ENCODE results near the gene AKAP9.
"Not testable (repeated sequence)": the region's sequence is repeated elsewhere in the genome, so short reads cannot be mapped to it uniquely, and the experiment has no call there.

Gene AKAP9

DNA sequence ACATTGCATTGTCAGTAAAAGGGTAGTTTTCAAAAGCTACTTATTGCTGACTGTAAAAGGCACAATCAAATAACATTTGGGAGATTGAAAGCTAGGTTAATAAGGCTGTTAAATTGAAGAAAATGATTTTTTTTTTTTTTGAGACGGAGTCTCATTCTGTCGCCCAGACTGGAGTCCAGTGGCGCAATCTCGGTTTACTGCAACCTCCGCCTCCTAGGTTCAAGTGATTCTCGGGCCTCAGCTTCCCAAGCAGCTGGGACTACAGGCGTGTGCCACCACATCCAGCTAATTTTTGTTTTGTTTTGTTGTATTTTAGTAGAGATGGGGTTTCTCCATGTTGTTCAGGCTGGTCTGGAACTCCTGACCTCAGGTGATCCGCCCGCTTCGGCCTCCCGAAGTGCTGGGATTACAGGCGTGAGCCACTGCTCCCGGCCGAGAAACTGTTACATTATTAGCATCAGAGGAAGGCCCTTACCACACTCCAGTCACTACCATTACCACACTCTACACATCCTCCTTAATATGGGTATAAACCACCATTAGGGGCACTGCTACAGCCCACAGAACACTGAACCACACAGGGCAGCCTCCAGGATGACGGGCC lies 192.6 kb downstream of the AKAP9 start:
- no peak for DNase-seq (ENCODE audit: low read depth in 1 of 2, low spot score in 1 of 2)

DNA sequence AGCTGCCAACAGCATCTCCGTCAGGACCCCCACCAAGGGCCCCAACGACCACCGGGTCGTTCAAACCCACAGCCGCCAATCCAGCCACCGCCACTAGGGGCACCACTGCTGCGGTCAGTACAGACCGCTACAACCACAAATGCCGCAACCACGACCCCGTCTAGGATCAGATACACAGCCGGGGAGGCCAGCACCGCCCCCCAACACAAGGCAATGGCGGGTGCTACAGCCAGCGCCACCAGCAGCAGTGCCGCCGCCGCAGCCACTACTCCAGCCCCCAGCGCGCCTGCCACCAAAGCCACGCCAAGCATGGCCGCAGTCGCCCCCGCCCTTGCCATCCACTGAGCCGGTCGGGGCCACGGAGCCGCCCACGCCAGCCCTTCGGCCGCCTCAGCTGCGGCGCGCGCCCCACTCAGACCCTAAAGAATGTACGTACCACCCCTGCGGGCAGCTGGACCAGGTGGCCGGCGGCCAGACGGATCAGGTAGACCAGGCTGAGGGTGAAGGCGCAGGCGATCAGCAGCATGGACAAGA lies 193.1 kb downstream of the AKAP9 start:
- DNase-seq (ENCODE audit: low read depth in 1 of 2, low spot score in 1 of 2): peak; percentile 27 to 31

DNA sequence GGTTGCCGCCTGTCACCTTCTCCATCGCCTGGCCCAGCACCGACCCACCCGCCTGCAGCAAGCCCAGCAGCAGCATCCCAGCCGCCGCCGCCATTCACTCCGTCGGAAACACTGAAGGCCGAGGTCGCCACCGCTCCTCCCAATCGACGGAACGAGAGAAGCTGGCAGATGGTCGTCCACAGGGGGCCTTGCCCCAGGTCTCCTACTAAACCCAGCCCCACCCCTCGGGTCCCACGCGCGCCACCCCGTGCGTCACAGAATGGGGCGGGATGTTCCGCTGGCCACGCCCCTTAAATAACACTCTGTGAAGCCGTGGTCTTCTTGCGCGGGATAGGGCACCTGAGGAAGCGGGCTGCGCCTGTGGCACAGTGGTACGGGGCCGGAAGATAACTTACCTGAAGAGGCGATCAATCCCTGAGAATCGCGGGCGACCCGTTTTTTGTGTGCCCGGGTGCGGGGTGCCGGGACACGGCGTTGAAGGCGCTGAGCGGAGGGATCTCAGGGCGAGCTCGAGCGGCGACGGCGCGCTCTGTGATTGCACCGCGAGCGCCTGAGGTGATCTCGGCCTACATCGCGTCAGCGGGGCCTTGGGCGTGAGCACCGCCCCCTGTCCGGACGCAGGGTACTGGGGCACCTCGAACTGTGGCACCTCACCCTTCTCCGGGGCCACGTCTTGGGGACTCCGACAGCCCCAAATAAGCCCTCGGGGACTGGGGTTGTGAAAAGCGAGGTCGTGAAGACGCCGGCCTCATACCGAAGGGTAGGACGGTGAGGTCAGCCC lies 193.8 kb downstream of the AKAP9 start, which contains the start of gene CYP51A1:
TSS of gene CYP51A1 (minus strand) at position 207 of the 781 bp plus-strand sequence. CDS start at position 94, 113 bp downstream.
- DNase-seq (ENCODE audit: low read depth in 1 of 2, low spot score in 1 of 2): peak; percentile 82 to 89

DNA sequence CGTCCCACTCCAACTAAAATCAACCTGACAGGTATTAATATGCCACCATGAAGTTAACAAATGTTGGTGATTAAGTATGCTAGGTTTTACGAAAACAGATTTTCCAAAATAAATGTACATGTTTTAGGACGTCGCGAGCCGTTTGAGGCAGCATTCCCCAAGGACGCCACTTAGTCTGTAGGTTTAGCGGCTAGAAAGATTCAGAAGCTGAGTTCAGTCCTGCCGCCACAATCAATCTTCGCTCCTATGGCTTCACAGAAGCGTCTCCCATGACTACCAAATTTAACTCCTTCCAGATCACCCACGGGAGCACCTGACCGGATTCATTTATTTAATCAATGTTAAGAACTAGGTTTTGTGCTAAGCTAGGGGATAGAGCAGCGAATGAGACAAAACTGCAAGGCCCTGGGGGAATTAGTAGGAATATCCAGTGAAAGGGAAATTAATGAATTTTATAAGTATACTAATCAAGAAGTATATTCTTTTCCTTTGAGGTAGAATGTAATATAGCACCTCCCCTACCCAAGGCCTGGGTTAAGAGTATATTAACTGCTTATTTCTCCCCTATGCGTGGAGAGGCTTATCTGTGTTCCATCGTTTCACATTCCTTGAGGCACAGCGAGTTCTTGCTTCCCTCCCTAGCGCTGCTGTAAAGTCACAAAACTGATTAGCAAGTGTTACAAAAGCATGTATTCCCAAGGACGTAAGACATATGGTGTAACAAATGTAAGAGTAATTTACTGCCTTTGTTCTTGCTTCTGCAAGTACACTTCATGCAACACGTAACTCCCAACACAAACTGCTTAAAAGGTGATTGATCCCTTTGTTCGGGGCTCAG lies 194.6 kb downstream of the AKAP9 start:
- DNase-seq (ENCODE audit: low read depth in 1 of 2, low spot score in 1 of 2): no peak

DNA sequence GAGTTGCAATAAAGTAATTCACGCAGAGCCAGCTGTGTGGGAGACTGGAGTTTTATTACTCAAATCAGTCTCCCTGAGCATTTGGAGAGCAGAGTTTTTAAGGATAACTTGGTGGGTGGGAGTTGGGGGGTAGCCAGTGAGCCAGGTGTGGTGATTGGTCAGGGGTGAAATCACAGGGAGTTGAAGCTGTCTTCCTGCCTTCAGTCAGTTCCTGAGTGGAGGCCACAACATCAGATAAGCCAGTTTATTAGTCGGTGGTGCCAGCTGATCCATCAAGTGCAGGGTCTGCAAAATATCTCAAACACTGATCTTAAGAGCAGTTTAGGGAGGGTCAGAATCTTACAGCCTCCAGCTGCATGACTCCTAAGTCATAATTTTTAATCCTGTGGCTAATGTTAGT lies 196.9 kb downstream of the AKAP9 start:
- no peak for DNase-seq (ENCODE audit: low read depth in 1 of 2, low spot score in 1 of 2)

DNA sequence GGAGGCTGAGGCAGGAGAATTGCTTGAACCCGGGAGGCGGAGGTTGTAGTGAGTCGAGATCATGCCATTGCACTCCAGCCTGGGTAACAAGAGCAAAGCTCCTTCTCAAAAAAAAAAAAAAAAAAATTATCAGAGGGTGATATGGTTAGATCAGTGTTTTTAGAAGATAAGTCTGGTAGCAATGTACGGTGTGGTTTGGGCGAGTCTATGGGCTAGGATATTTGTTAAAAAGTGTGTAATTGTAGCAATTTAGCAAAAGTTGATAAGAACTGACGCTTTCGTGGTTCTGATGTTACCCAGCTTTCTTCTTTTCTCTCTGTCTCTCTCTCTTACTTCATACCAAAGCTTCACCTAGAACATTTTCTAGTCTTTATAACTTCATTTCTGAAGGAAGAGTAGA lies 200.5 kb downstream of the AKAP9 start:
- no peak for DNase-seq (ENCODE audit: low read depth in 1 of 2, low spot score in 1 of 2)

DNA sequence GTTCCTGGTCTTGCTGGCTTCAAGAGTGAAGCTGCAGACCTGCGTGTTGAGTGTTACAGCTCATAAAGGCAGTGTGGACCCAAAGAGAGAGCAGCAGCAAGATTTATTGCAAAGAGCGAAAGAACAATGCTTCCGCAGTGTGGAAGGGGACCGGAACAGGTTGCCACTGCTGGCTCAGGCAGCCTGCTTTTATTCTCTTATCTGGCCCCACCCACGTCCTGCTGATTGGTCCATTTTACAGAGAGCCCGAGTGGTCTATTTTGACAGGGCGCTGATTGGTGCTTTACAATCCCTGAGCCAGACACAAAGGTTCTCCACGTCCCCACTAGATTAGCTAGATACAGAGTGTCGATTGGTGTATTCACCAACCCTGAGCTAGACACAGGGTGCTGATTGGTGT lies 202.1 kb downstream of the AKAP9 start:
- DNase-seq (ENCODE audit: low read depth in 1 of 2, low spot score in 1 of 2): not testable (repeated sequence)

DNA sequence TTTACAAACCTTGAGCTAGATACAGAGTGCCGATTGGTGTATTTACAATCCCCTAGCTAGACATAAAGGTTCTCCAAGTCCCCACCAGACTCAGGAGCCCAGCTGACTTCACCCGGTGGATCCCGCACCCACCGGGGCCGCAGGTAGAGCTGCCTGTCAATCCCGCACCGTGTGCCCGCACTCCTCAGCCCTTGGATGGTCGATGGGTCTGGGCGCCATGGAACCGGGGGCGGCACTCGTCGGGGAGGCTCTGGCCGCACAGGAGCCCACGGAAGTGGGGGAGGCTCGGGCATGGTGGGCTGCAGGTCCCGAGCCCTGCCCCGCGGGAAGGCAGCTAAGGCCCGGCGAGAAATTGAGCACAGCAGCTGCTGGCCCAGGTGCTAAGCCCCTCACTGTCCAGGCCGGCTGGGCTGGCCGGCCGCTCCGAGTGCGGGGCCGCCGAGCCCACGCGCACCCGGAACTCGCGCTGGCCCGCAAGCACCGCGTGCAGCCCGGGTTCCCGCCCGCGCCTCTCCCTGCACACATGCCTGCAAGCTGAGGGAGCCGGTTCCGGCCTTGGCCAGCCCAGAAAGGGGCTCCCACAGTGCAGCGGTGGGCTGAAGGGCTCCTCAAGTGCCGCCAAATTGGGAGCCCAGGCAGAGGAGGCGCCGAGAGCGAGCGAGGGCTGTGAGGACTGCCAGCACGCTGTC lies 202.7 kb downstream of the AKAP9 start:
- DNase-seq (ENCODE audit: low read depth in 1 of 2, low spot score in 1 of 2): not testable (repeated sequence)

DNA sequence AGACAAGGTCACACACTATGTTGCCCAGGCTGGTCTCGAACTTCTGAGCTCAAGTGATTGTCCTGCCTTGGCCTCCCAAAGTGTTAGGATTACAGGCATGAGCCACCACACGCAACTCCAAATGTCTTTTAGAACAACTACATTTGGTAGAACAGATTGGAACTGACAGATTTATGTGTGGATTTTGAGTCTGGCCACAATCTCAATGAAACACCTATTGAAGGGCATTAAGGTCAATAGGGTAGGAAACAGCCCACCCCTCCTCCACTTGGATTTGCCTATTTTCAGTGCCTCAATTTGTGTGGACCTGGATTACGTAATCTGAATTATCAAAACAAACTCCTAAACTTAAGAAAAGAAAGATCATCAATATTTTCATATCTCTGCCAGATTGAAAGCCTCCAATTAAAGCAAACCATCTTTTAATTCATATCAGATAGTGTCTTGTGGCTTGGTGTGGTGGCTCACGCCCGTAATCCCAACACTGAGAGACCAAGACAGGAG lies 209.1 kb downstream of the AKAP9 start:
- no peak for DNase-seq (ENCODE audit: low read depth in 1 of 2, low spot score in 1 of 2)

DNA sequence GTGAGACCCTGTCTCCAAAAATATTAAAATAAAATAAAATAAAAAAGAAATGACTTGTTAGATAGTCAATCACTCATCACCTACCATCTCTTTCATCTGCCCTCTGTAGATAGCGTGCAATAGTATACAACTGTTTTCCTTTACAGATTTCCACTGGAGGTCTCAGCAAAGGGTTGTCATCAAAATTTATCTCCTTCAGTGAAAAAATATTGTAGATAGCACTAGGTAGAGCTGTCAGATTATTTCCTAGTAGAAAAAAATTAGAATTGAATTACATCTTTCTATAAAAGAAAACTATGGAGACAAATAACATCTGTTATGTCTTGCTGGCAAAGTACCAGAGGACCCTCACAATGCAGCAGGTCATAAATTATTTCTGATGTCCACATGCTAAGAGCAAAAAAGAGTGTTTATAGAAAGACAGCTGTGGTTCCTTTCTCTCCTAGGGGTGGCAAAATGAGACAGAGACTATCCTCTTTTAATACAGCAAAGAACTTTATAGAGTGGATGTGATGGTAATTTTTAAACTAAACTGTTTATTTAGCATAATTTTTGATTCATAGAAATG lies 209.9 kb downstream of the AKAP9 start:
- DNase-seq (ENCODE audit: low read depth in 1 of 2, low spot score in 1 of 2): no peak

DNA sequence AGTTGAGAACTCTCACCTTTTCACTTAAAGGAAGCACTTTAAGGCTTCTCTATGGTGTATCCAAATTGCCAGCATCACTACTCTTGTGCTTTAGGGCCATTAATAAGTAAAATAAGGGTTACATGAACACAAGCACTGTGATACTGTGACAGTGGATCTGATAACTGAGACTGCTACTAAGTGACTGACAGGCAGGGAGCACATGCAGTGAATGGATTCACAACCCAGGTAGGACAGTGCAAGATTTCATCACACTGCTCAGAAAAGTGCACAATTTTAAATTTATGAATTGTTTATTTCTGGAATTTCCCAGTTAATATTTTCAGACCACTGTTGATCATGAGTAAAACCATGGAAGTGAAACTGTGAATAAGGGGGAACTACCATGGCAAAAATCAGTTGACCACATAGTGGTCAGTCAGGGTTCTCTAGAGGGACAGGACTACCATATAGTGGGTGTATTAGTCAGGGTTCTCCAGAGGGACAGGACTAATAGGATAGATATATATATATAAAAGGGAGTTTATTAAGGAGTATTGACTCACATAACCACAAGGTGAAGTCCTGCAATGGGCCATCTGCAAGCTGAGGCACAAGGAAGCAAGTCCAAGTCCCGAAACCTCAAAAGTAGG lies 214.6 kb downstream of the AKAP9 start:
- no peak for DNase-seq (ENCODE audit: low read depth in 1 of 2, low spot score in 1 of 2)

DNA sequence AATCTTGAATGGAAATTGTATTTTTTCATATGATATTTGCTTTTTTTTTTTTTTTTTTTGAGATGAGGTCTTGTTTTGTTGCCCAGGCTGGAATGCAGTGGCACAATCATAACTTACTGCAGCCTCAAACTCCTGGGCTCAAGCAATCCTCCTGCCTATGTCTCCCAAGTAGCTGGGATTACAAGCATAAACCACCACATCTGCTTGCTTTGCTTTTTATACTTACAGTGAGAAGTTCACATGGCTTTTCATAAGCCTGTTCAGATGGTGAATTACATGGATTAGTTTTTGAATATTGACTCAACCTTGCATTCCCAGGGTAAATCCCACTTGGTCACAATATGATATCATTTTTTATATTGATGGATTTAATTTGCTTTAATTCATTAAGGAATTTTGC lies 216.3 kb downstream of the AKAP9 start:
- DNase-seq (ENCODE audit: low read depth in 1 of 2, low spot score in 1 of 2): no peak

DNA sequence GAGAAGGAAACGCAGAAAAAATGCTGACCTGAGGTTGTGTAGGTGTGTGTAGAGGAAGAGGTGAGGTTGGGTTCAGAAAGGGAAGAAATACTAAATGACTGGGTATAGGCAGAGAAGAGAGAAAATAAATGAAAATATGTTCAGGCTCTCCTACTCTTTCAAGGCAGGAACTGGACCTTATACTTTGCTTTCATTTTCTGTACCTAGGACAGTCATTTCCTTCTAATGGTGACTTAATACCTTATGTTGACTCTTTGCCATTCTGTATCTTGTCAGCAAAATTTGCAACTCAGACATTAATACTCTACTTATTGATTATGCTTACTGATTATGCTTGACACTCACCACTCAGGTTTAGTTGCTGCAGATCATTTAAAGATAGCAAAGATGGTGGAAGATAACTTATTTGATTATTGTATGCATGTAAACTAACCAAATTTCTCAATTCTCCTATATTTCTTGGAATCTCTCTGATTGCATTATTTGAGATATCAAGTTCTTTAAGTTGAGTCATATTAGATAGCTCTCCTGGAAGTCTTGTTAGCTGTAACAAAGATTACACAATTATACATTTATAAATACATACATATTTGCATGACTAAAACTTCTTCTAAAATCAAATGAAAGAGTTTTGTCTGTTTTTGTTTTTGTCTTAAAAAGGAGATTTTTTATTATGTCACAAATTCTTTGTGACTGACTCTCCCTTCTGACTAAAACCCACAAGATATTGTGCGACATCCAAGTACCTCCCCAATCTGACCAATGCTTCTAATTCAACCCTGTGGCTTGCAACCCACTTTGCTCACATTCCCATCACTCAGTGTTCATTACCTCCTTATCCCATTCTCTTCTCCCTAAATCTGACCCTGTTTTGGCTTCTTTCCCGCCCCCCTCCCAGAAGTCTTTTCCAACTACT lies 218.3 kb downstream of the AKAP9 start:
- DNase-seq (ENCODE audit: low read depth in 1 of 2, low spot score in 1 of 2): no peak

All from stimulated activated CD4-positive, alpha-beta T cell treated with anti-CD3 and anti-CD28 coated beads, Interleukin-15, amount 100 ng/mL, for 1 hour (primary cell).